ENCODE results near the gene SDCBP2.

DNA sequence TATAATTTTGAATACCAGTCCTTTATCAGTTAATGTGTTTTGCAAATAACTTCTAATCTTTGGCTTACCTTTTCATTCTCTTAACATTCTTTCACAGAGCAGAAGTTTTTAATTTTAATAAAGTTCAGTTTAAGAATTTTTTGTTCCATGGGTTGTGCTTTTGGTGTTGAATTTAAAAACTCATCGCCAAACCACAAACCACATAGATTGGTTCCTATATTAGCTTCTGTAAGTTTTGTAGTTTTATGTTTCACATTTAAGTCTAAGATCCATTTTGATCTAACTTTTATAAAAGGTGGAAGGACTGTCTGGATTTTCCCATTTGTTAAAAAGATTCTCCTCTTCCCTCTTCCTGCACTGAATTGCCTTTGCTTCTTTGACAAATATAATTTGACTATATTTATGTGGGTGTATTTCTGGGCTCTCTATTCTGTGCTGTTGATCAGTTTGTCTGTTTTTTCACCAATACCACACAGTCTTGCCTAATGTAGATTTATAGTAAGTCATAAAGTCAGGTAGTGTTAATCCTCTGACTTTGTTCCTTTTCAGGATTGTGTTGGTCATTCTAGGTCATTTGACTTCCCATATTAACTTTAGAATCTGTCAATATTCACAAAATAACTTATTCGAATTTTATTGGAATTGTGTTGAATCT, 17.5 kb upstream of the SDCBP2 start:
- TF ChIP-seq, protein P1, sequence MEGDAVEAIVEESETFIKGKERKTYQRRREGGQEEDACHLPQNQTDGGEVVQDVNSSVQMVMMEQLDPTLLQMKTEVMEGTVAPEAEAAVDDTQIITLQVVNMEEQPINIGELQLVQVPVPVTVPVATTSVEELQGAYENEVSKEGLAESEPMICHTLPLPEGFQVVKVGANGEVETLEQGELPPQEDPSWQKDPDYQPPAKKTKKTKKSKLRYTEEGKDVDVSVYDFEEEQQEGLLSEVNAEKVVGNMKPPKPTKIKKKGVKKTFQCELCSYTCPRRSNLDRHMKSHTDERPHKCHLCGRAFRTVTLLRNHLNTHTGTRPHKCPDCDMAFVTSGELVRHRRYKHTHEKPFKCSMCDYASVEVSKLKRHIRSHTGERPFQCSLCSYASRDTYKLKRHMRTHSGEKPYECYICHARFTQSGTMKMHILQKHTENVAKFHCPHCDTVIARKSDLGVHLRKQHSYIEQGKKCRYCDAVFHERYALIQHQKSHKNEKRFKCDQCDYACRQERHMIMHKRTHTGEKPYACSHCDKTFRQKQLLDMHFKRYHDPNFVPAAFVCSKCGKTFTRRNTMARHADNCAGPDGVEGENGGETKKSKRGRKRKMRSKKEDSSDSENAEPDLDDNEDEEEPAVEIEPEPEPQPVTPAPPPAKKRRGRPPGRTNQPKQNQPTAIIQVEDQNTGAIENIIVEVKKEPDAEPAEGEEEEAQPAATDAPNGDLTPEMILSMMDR (IDR thresholded peaks at IDR 0.05): no peak
- no peak for TF ChIP-seq POLR2A (IDR thresholded peaks at IDR 0.05)

Data from uterus (tissue), 2 donors.